ENCODE results near the gene SCN1A. TPM values are rescaled to one million over a fixed set of nuclear protein-coding genes. Genes with fewer than 3 reads are reported as not detected.

SCN1A gene
- total and polyA plus RNA-seq, 2 of the 13 experiments (the other 11 are each of a cell fraction or from before 2014, with no cell fraction given): 19.9 to 39.4 TPM

DNA sequence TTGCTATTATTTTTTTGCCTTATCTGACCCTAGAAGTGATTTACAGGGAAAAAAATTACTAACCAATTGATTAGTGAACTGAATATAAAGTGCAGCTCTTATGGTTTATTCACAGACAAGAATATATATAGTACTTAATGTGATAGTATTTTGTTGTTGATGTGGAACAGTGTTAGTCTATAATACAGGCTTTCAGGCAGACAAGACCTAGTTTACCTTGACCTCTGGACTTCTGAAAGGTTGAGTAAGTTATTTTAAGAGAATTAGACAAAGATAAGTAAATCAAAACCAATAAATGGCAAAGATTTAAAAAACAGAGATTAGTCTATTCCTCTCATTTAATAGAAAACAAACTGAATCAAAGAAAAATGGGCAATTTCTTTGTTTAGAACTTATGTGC, 46.0 kb downstream of the SCN1A start:
- no peaks in the 10 kb centered on the region for H3K79me2 ChIP-seq (ENCODE audit: insufficient read depth, low read length)
- no TSS peak for BruUV-seq (replicated peaks)
- in situ Hi-C loops (cut with HindIII; ENCODE audit: extremely low pct_ligation_motif_present, low pct_unique_long_range_greater_than_20kb): no loop called here
- H3K27me3 ChIP-seq (ENCODE audit: control insufficient read depth in 1 of 2, insufficient read depth in 2 of 2, low read length in 2 of 2): no peaks in the 10 kb centered on the region
- H3K4me3 ChIP-seq (replicated peaks in 1 of 3; ENCODE audit: insufficient read depth in 1 of 3, low read depth in 2 of 3, low read length in 3 of 3): no peak overlapping the region
- ChIA-PET POLR2A (interaction anchor here (0.5 to 1.2 kb wide), 4 partner anchors 45 to 73 kb away, joined by 3 to 5 read pairs (median 3); no protein-coding TSS in a partner anchor), CTCF (ENCODE audit: low intra/inter-chr PET ratio, low total read pairs) (no interaction called here)
- TF ChIP-seq, protein P1, sequence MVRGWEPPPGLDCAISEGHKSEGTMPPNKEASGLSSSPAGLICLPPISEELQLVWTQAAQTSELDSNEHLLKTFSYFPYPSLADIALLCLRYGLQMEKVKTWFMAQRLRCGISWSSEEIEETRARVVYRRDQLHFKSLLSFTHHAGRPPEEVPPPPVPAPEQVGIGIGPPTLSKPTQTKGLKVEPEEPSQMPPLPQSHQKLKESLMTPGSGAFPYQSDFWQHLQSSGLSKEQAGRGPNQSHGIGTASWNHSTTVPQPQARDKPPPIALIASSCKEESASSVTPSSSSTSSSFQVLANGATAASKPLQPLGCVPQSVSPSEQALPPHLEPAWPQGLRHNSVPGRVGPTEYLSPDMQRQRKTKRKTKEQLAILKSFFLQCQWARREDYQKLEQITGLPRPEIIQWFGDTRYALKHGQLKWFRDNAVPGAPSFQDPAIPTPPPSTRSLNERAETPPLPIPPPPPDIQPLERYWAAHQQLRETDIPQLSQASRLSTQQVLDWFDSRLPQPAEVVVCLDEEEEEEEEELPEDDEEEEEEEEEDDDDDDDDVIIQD (CRISPR knock-in tag; IDR thresholded peaks at IDR 0.05; ENCODE audit: low read depth): peak; percentile 52; the same call in 1 of the 2 replicates
- TF ChIP-seq POGZ (CRISPR knock-in tag; IDR thresholded peaks at IDR 0.05) (0 out of 2 replicates have a peak, but pooled peaks have one; percentile 15), HNF4A (CRISPR knock-in tag; IDR thresholded peaks at IDR 0.05) (peak; percentile 61), GATAD2A (CRISPR knock-in tag; IDR thresholded peaks at IDR 0.05) (peak; percentile 35; the same call in 1 of the 2 replicates), NR2F6 (IDR thresholded peaks at IDR 0.05) (0 out of 2 replicates have a peak, but pooled peaks have one; percentile 36), NR2F6 (CRISPR knock-in tag; IDR thresholded peaks at IDR 0.05) (peak; percentile 56; the same call in 1 of the 2 replicates), NFKB2 (CRISPR knock-in tag; IDR thresholded peaks at IDR 0.05; ENCODE audit: borderline replicate concordance) (no peak), FOXA3 (CRISPR knock-in tag; IDR thresholded peaks at IDR 0.05) (0 out of 2 replicates have a peak, but pooled peaks have one; percentile 23), ZC3H13 (CRISPR knock-in tag; IDR thresholded peaks at IDR 0.05) (no peak), CREB1 (IDR thresholded peaks at IDR 0.05) (no peak), CREB1 (CRISPR knock-in tag; IDR thresholded peaks at IDR 0.05) (0 out of 2 replicates have a peak, but pooled peaks have one; percentile 23), TBX3 (IDR thresholded peaks at IDR 0.05; ENCODE audit: borderline replicate concordance) (no peak)
- TF ChIP-seq, protein P2, sequence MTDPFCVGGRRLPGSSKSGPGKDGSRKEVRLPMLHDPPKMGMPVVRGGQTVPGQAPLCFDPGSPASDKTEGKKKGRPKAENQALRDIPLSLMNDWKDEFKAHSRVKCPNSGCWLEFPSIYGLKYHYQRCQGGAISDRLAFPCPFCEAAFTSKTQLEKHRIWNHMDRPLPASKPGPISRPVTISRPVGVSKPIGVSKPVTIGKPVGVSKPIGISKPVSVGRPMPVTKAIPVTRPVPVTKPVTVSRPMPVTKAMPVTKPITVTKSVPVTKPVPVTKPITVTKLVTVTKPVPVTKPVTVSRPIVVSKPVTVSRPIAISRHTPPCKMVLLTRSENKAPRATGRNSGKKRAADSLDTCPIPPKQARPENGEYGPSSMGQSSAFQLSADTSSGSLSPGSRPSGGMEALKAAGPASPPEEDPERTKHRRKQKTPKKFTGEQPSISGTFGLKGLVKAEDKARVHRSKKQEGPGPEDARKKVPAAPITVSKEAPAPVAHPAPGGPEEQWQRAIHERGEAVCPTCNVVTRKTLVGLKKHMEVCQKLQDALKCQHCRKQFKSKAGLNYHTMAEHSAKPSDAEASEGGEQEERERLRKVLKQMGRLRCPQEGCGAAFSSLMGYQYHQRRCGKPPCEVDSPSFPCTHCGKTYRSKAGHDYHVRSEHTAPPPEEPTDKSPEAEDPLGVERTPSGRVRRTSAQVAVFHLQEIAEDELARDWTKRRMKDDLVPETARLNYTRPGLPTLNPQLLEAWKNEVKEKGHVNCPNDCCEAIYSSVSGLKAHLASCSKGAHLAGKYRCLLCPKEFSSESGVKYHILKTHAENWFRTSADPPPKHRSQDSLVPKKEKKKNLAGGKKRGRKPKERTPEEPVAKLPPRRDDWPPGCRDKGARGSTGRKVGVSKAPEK (CRISPR knock-in tag; IDR thresholded peaks at IDR 0.05; ENCODE audit: borderline replicate concordance): no peak
- H3K36me3 ChIP-seq (replicated peaks in 1 of 2; ENCODE audit: control insufficient read depth in 1 of 2, insufficient read depth in 2 of 2, low read length in 2 of 2): no peaks in the 10 kb centered on the region
- no peak overlapping the region for H2AFZ ChIP-seq (ENCODE audit: low read length)
- no peak overlapping the region for H3K9ac ChIP-seq (ENCODE audit: insufficient read depth, low read depth, low read length)
- DNase-seq (ENCODE audit: low spot score) (peak; percentile 37), ATAC-seq (peak; percentile 59; the same call in 2 of the 3 replicates), FAIRE-seq (peak; percentile 28)
- H3K4me2 ChIP-seq (ENCODE audit: low read depth, low read length): peak overlapping the region; percentile 48; the same call in 1 of the 2 replicates
- no peaks in the 10 kb centered on the region for H4K20me1 ChIP-seq (ENCODE audit: insufficient read depth, low read length)
- no peaks in the 10 kb centered on the region for H3K9me3 ChIP-seq (ENCODE audit: low read length)
- H3K4me1 ChIP-seq (ENCODE audit: insufficient read depth, low read length): peaks cover 23% of the 10 kb centered on the region
- intact Hi-C loops (cut with micrococcal nuclease; ENCODE audit: unreplicated experiment): loop anchor here (2.0 kb wide), 1 partner anchor 35 kb away; no protein-coding TSS in a partner anchor
- H3K27ac ChIP-seq (ENCODE audit: extremely low read length, insufficient read depth, low read length): no peak overlapping the region
